M059J (cell line): ENCODE measurements around the gene MYO7B. TPM values are rescaled to one million over a fixed set of nuclear protein-coding genes. Genes with fewer than 3 reads are reported as not detected.
A peak's percentile ranks its signal among the peaks of the same experiment; 100 is the strongest.
"Not testable (repeated sequence)": the region's sequence is repeated elsewhere in the genome, so short reads cannot be mapped to it uniquely, and the experiment has no call there.

Experiments
- DNase-seq: peaks from one replicate; pipeline ENCODE4 v3.0.0-alpha.2; 2012; ENCODE audit warnings: low read depth
- total RNA-seq: library from RNA; depleted of rRNA; stranded (reverse); fragments of >200 nt; shearing (Covaris generic); gene quantifications from 2 replicates; pipeline ENCODE4 v1.2.3, GENCODE V29; 2014

MYO7B gene
- total RNA-seq, 1 experiment from 2014 or later = 10.9 TPM

DNA sequence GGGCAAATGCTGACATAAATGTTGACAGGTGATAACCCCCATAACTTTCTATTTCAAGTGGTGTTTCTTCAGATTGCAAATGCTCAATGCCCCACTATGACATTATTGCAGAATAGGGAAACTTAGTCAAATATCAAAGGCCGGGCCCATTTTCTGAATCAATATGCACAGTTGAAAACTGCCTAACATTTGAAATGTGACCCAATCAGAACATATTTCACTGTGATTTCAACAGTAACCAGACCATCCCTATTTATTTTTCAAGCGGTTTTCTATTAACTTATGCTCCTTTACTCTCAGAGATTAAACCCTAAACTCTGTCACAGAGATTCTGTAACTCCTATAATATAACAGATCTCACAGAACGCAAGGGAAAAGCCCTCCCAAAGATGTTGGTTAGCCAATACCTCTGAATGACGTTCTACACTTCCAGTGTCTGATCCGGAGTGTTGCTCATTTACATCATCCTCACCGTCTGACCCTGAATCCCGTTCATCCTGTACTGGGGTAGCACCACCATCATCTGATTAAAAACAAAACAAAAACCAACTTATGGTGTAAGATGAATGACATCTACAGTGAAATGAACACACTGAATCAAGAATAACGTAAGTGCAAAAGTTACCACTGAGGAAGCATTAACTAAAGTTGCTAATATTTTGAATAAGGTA lies 12.1 kb upstream of the MYO7B start:
- no peak for DNase-seq

DNA sequence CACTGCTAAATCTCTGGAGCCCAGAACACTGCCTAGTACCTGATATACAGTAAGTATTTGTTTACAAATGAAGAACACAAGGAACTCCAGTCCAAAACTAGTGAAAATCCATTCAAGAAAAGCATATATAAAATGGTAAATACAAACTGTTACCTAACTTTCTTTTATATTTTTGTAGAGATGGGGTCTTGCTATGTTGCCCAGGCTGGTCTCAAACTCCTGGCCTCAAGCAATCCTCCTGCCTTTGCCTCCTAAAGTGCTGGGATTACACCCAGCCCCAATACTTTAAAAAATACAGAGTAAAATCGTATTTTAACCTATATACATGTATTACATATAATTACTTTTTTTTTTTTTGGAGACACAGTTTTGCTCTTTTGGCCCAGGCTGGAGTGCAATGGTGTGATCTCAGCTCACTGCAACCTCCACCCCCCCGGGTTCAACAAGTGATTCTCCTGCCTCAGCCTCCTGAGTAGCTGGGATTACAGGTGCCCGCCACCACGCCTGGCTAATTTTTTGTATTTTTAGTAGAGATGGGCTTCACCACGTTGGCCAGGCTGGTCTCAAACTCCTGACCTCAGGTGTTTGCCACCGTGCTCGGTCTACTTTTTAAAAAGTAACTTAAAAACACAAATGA lies 11.2 kb upstream of the MYO7B start:
- DNase-seq = not testable (repeated sequence)

DNA sequence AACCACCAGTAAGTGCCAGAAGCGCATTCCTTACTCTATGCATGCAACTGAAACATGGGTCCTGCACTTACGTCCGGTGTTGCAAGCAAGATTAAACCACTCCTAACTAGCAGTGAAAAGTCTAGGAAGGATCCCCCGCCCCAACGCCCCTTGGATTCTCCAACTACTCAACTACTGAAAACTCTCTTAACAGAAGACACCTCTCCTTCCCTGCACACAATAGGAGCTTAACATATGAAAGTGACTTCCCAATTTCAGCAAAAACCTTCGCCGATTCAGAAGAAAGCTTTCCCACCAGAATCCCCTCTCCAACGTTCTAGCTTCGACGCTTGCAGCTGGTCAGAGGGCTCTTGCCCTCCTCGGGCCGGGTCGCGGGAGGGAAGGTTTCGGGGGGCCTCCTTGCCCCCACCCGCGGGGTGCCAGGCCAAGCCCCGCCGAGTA lies 9.8 kb upstream of the MYO7B start:
- peak; percentile 59 for DNase-seq

DNA sequence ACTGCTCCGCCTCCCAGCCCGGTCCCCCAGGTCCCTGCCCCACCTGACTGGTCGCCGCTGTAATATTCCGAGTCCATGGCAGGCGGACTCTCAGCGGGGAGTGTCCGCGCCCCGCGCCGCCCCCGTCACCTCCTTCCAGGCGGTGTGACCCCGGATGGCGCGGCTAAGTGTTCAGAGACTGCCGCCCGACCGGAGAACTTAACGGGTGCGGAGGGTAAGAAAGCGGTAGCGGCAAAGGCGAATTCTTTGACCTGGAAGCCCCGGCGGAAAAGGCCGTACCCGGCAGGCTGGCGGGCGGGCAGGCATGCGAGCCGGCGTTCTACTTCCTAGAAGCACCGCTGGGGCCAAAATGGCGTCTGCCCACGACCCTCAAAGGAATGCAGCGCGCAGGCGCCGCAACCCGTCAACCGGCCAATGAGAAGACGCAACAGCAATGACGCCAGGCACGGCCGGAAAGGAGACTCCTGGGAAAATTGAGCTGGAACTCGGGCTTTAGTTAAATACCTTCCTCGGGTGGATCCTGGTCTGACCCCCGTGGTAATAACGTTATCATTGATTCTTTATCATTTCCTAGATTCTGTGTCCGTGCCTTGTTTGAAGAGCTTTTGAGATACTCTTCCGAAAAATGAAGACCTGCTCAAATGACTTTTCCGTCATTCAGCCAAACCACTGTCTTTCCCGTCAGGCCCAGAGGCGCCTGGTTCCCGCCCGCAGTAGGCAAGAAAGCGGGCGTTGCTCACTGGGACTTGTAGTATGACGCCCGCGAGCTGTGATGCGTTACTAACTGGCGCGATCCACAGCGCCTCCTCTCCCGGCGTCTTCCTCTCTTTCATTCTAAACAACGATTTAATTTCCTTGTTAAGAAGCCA lies 9.1 kb upstream of the MYO7B start, which contains the start of gene IWS1:
Gene IWS1 (minus strand): TSS at position 358 of the 869 bp plus-strand sequence. CDS start 281 bp downstream, at position 77.
- peak; percentile 95 for DNase-seq

DNA sequence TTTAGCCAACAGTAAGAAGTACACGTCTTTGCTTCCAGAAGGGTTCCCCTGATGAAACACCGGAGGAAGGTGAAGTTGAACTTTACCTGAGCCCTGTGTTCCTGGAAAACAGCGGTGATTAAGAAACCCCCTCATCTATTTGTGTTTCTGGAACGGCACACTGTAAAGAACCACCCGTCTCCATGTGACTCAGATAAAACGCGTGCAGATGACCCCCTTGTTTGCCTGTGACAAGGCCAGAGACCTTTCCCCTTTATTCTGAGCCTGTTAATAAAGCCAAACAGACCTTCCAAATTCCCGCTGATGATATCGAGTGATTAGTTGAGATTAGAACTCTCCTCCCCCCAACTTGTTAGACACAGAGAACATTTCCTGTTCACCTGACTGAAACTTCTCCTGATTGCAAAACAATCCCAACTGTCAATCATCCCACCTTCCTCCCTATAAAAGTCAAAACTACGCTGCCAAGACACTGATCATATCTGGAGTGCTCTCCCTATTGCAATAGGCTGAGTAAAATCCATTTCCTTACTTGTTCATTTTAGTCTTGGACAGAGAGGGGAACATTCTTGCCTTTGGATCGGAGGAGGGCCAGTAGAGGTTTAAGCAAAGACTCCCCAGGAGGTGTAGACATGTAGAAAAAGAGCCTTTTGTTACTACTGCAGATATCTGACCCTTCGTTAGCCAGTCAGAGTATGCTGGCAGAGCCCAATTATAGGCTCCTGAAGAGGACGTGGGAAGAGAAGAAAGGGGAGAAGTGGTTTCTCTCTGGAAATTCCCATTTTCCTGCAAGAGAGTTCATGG lies 8.3 kb upstream of the MYO7B start:
- peak; percentile 56 for DNase-seq

DNA sequence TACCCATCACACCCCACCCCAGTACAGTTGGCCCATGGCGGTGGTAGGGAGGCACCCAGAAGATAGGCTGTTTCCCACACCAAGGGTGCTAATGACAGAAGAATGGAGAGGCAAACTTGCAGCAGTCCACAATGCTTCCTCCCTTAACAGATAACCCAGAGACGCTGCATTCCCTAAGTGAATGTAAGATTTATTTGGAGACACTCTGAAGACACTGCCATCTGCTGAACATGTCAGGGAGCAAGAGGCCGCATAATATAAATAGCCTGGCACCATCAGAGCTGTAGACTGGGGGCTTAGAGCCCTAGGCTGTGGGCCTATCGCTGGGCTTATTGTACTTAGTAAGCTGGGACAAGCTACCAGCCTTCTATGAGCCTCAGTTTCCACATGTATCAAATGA lies 7.0 kb upstream of the MYO7B start:
- no peak for DNase-seq

DNA sequence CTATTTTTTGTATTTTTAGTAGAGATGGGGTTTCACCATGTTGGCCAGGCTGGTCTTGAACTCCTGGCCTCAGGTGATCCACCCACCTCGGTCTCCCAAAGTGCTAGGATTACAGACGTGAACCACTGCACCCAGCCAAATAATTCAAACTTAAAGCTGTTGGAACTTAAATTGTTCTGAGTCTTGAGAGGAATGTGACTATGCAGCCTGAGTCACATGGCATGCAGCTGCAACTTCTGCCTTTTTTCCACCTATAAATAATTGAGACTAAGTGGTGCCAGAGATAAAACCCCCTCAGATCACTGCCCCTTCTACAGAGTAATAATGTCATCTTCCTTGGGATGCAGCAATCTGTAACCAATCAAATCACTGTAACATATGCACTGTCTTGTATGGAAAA lies 6.1 kb upstream of the MYO7B start:
- not testable (repeated sequence) for DNase-seq

DNA sequence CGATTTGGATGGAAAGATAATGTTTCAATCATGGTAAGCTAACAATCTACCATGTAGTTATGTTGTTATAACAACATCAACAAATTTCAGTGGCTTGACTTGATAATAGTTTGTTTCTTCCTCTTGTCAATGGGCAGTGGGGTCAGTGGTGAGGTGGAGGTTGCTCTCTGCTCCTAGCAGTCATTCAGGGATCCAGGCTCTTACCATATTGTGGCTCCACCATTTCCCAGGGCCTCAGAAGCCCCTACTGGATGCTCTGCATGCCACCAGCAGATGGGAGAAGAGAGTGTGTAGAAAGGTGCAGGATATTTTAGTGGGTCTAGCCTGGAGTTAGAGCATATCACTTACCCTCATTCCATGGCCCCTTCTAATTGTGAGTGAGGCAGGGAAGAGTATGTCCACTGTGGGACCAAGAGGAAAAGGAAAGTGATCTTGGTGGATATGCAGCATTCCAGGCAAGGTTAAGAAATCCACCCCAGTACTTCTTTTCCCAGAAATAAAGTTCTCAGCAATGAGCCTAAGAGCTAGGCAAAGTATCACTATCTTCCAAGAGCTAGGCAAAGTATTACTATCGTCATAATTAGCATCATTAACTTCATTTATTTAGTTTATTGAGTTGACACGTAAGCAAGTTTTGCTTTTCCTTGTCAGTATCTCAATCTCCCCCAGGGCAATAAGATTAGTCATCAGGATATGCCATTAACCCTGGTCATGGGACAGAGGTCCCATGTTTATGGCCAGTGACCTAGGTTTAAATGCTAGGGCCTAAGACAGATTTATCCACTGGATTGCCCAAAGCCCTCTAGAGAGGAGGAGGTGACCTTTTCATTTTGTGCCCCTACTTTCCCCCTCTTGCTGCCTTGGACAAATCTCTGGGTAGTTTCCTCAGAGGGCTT lies 5.0 kb upstream of the MYO7B start:
- DNase-seq = peak; percentile 88

DNA sequence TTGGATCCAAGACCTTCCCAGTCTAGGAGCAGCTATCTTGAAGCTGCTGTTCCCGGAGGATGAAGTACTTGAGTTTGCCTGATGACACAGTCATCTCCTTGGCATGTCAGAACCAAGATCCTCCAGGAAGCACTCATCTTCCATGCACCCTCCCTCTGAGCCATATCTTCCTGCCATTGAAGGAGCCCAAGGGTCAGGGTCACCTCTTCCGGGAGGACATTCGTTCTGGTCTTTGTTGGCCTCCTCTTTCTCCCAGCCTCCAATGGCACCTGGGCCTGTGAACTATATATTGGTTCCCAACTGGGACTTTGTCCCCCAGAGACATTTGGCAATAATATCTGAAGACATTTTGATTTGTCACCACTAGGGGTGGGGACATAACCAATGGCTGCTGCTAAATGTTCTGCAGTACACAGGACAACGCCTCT lies 4.2 kb upstream of the MYO7B start:
- DNase-seq = peak; percentile 68

DNA sequence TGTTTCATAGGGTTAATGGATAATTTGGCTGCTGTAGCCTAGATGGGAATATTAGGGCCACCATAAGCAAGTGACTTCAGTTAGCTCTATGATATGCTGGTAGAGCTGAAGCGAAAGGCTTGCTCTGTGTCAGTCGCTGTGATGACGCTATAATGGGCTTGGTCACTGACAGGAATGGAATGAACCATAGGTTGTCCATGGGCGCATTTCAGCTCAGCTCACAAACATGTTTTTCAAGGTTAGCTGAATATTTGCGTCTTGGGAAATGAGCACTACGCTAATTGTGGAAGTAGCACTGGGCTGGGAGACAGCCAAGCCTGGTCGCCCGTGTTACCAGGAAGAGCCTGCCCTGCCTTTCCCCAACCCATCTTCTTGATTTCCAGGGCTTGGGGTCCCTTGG lies 3.2 kb upstream of the MYO7B start:
- no peak for DNase-seq

DNA sequence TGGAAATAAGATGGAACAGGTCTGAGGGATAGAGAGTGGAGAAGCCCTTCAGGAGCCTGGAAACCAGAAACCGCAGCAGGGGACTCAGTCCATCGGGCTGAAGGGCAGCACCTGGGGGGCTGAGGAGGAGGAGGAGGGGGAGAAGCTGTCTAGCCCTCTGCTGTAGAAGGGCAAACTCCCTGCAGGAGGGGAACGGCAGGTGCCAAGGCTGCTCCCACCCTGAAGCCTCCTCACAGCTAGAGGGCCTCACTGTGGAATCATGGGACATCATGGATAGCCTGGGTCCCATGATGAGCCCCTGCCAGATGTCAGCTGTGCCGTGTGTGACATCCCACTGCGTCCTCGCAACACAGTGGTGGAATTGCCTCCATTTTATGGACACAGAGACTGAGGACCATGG lies 435 bp downstream of the MYO7B start:
- DNase-seq = no peak

DNA sequence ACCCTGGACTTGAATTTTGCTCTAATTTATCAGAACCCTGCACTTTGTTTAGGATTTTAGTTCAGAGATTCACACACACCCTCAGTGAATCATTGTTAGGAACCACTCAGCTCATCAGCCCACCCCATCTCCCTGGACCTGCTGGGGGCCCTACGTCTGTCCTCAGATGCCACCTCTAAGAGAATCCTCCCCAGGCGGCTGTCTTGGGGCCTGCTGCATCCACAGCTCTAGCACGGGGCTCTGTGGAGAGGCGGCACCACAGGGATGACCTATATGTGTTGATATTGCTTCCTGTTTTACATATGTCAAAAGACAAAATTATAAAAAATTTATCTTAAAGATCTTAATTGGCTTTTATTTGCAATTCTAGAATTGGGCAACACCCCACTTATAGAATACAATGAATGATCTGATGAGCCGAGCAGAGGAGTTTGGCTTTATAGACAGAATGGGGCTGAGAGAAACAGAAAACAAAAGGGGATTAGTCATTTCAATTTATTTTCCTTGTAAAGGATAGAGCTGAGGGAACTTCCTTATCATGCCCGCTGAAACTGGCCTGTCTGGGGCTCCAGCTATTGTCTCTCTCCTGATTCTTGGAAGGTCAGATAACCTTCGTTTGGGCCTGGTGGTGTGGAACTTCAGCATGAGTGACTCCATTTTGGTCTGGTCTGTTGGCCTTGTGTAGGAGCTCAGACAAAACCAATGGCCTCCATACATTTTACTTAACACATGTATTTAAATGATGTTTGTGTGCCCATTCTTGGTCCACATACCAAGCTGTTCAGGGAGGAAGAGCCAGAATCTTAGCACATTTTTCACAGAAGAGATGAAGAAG lies 1.4 kb downstream of the MYO7B start:
- DNase-seq = no peak

DNA sequence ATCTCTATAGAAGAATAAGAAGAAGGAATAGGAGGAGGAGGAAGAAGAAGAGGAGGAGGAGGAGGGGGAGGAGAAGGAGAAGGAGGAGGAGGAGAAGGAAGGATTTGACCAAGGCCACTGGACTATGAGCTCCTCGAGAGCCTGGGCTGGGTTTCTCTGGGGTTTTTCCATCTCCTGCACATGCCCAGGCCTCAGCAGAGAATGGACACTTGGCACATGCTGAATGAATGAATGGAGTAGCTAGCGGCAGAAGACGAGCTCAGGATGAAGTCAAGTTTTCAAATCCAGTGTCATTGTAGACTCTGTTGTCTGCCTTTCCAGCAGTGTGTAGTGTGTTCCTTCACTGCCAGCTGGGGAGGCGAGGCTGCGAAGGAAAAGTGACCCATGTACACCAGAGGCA lies 2.2 kb downstream of the MYO7B start:
- DNase-seq = no peak

DNA sequence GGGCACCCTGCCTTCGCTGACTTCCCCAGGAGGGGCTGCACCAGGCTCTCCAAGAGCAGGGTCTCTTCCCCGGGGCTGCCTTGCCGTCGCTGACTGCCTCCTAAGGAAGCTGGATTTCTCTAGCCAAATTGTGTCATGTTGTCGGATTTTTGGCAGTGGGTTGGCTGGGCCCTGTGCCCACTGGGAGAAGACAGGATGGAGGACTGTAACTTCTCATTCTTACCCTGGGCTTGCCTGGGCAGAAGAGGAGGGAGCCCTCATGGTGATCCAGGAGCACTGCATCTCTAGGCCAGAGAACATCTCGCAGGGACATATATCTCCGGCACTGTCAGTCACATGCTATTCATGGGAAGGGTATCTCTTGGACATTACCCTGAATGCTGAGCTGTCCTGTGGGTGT lies 6.3 kb downstream of the MYO7B start:
- no peak for DNase-seq

DNA sequence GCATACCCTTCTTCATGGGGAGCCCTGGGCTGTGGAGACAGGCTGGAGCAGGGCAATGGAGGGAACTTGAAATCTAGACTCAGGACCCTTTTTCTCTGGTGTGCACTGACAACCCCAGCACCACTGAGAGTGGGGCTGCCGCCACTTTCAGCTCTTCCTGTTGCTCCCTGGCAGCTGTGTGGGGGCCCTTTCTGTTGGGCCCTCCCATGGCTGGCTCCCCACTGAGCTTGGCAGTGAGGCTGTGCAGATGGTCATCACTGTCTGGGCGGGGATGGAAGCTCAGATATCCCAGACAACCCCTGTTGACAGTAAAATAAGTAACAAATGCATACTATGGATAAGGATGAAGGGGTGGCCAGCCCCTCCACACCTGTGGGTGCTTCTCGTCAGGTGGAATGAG lies 6.7 kb downstream of the MYO7B start:
- no peak for DNase-seq

DNA sequence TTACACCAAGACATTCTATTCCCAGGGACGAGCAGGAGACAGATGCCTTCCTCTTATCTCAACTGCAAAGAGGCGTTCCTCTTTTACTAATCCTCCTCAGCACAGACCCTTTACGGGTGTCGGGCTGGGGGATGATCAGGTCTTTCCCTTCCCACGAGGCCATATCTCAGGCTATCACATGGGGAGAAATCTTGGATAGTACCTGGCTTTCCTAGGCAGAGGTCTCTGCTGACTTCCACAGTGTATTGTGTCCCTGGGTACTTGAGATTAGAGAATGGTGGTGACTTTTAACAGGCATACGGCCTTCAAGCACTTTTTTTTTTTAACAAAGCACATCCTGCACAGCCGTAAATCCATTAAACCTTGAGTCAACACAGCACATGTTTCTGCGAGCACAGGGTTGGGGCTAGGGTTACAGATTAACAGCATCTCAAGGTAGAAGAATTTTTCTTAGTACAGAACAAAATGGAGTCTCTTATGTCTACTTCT lies 7.6 kb downstream of the MYO7B start:
- DNase-seq = not testable (repeated sequence)

DNA sequence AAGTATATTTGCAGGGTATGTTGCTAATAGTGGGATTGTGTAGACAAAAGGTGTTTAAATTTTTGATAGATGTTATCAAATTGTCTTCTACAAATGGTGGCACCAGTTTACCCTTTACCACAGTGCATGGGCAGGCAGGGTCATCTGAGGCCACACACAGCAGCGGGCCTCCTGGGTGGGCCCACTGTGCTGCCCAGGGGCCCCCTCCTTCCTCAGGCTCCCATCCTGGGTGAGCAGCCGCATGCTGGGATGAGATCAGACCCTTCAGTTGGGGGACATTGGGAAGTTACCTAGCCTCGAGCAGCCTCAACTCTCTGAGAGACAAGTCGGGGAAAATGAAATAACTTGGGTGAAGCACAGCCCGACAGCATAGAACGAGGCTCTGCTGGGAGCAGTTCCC lies 9.7 kb downstream of the MYO7B start:
- no peak for DNase-seq

DNA sequence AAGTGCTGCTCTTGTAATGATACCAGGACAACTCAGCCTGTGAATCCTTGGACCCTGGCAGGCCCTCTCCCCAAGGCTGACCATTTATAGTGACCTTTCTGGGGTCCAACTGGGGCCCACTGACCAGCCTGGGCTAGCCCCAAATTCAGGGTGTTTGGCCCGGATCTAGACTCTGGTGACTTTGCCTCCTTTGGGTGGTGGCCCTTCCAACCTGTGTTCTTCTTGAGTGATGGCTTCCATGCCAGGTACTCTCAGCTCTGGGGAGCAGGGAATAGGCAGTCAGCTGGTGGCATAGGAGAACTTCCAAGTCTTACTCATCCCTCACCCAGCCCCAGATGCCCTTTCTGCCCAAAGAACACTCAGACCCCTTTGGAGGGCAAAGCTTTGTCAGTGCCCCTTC lies 10.3 kb downstream of the MYO7B start:
- DNase-seq = no peak

DNA sequence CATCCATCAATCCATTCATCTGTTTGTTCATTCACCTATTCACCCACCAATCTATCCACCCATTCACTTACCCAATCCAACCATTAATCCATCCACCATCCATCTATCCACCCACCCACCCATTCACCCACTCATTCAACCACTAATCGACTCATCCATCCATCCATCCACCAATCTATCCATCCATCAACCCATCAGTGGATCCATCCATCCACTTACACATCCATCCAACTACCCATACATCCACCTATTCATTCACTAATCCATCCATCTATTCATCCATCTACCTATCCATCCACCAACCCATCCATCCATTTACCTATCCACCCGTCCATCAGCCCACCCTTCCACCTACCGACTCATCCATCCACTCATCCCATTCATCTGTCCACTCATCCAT lies 11.3 kb downstream of the MYO7B start:
- DNase-seq = no peak
